Heart left ventricle (tissue), 16 donors: ENCODE measurements around the gene GPRIN3. TPM values are rescaled to one million over a fixed set of nuclear protein-coding genes. Genes with fewer than 3 reads are reported as not detected.
"Not testable (repeated sequence)": the region's sequence is repeated elsewhere in the genome, so short reads cannot be mapped to it uniquely, and the experiment has no call there.

Source experiments
- ATAC-seq, 4 donors: fragments of 200-7000 bp; cut with Tn5 transposase; one replicate each; pipeline ENCODE4 v1.9.1; 2020 to 2022; ENCODE audit warnings: moderate library complexity in 4 of 4, mild to moderate bottlenecking in 3 of 4, moderate number of reproducible peaks in 1 of 4
- DNase-seq, 5 donors: peaks; one replicate each; pipeline ENCODE4 v3.0.0-alpha.2; 2020
- H3K27ac ChIP-seq, 12 donors: fragments of 200-600 bp; sonication (generic) in 4 of 12; one replicate each; pipeline versions ENCODE4 v1.5.0 to v1.8.0; 2016 to 2022; ENCODE audit warnings: mild to moderate bottlenecking in 2 of 12
- H3K27me3 ChIP-seq, 9 donors: fragments of 200-600 bp; sonication (generic) in 2 of 9; one replicate each; pipeline versions ENCODE4 v1.5.1 to v1.8.0; 2016 to 2022; ENCODE audit warnings: mild to moderate bottlenecking in 3 of 9
- H3K36me3 ChIP-seq, 9 donors: fragments of 200-600 bp; sonication (generic) in 2 of 9; one replicate each; pipeline versions ENCODE4 v1.5.0 to v1.8.0; 2018 to 2022; ENCODE audit warnings: mild to moderate bottlenecking in 2 of 9
- H3K4me1 ChIP-seq, 12 donors: fragments of 200-600 bp; sonication (generic) in 4 of 12; one replicate each; pipeline versions ENCODE4 v1.5.0 to v1.8.0; 2016 to 2022; ENCODE audit warnings: mild to moderate bottlenecking in 3 of 12
- H3K4me3 ChIP-seq, 12 donors: fragments of 200-600 bp; sonication (generic) in 4 of 12; one replicate each; pipeline versions ENCODE4 v1.5.0 to v1.8.0; 2017 to 2022; ENCODE audit warnings: mild to moderate bottlenecking in 9 of 12, moderate library complexity in 4 of 12
- H3K9me3 ChIP-seq, 12 donors: fragments of 200-600 bp; sonication (generic) in 4 of 12; one replicate each; pipeline versions ENCODE4 v1.5.0 to v1.8.0; 2016 to 2022; ENCODE audit warnings: mild to moderate bottlenecking in 1 of 12
- CTCF ChIP-seq, 12 donors: fragments of 200-600 bp; sonication (generic) in 4 of 12; IDR thresholded peaks; one replicate each; pipeline versions ENCODE4 v1.5.0 to v1.8.0; 2018 to 2022; ENCODE audit warnings: antibody characterized with exemption in 12 of 12, mild to moderate bottlenecking in 5 of 12
- POLR2A ChIP-seq, 2 donors: fragments of 450-650 bp; IDR thresholded peaks; one replicate each; pipeline ENCODE4 v1.6.1; 2017; ENCODE audit warnings: antibody characterized with exemption in 2 of 2, mild to moderate bottlenecking in 2 of 2, moderate library complexity in 2 of 2
- WGBS, 4 donors: extraction: QIAGEN DNeasy Blood & Tissue Kit in 2 of 4; methylation state at CpG; one replicate each; pipeline versions ENCODE4 v1.1.5 to v1.1.7; 2013 to 2018; 5-methylcytosine and 5-hydroxymethylcytosine counted together
- intact Hi-C, 10 donors: fragments of 100-400 bp; cut with DNase I; formaldehyde crosslinking; loops; one replicate each; pipeline versions ENCODE4 v1.11.1 to v1.14.2; 2022
- polyA plus RNA-seq, 2 donors: library from polyadenylated mRNA; stranded (reverse); fragments of 200-250 nt; gene quantifications; one replicate each; pipeline ENCODE4 v1.2.3, GENCODE V29; 2013
- total RNA-seq, 9 donors: library from RNA; depleted of rRNA in 2 of 9; stranded (reverse); fragments of >200 nt in 2 of 9; fragmentation: NEBNext Ultra II Directional in 3 of 9; extraction: Animal tissue kit (Norgen Biotek cat#: 25700) in 3 of 9; gene quantifications; one replicate each; pipeline versions ENCODE4 v1.1.0 to v1.2.4, GENCODE V29; 2016 to 2023
- donor health status: ischemic (EF 13 %, LVEDD 7.1; RV severe dilation, severe dysfunction).
- donor health status: healthy with polysubstance abuse.
- donor health status: DM: no; HTN: yes; CAD: no.
- donor health status: DM: no; HTN: no; CAD: no.
- donor health status: ischemic (EF 25% LVEDD 6.9; RV normal size, moderate dysfunction).
- donor health status: ischemic (EF 25% LVEDD 5.7; RV mildly dilated, moderate dysfunction).
- donor health status: healthy.
- donor health status: DM: yes; HTN: yes; CAD: no.
- donor health status: ischemic (EF 35%, LVEDD 5.7; RV mildly dilated, moderate dysfunction).
- donor health status: nonischemic (EF 11% LVEDD 7.7; RV severe dilation, severe dysfunction).
- donor health status: DM: yes; HTN: yes; CAD: no.
- donor health status: PGD.
- donor health status: ischemic (EF 29% LVEDD 5.4; RV normal size, mild dysfunction).
- donor health status: nonischemic (EF 23%, LVEDD 6.1; RV moderate dilation, normal function).

Gene GPRIN3
- total and polyA plus RNA-seq, 11 donors: 2.4 to 16.5 (median 13.0) TPM

- WGBS, 4 donors: 60 to 86% (median 75%) methylated on average over 4 of the region's 4 CpGs
- Histone ChIP-seq H3K9me3 (peaks cover 0 to 4% (median 0%) of the 10 kb centered on the region in 12 donors), H3K36me3 (no peaks in the 10 kb centered on the region), H3K27me3 (no peaks in the 10 kb centered on the region), H3K4me3 (no peak overlapping the region), H3K4me1 (no peaks in the 10 kb centered on the region), H3K27ac (no peak overlapping the region)
- DNase-seq (no peak), ATAC-seq (no peak)
- intact Hi-C loops: no loop called here
- TF ChIP-seq POLR2A (IDR thresholded peaks at IDR 0.05) (no peak), CTCF (IDR thresholded peaks at IDR 0.05) (no peak)
Measured at GRCh38 chr4:89212666-89213381, 94.8 kb downstream of the GPRIN3 start.

GRCh38 chr4:89204624-89205023, 103.0 kb downstream of the GPRIN3 start:
- H3K27me3 ChIP-seq: peaks cover 0 to 3% (median 0%) of the 10 kb centered on the region in 9 donors
- TF ChIP-seq CTCF (IDR thresholded peaks at IDR 0.05): no peak
- no peak for TF ChIP-seq POLR2A (IDR thresholded peaks at IDR 0.05)
- 57 to 63% (median 58%) methylated on average over 1 of the region's 1 CpG for WGBS, 4 donors
- H3K27ac ChIP-seq: no peak overlapping the region
- H3K36me3 ChIP-seq: no peaks in the 10 kb centered on the region
- H3K4me1 ChIP-seq: no peaks in the 10 kb centered on the region
- no peak overlapping the region for H3K4me3 ChIP-seq
- ATAC-seq (no peak), DNase-seq (no peak)
- intact Hi-C loops: no loop called here
- H3K9me3 ChIP-seq: peaks cover 0 to 8% (median 0%) of the 10 kb centered on the region in 12 donors

- peaks cover 0 to 8% (median 0%) of the 10 kb centered on the region in 12 donors for H3K9me3 ChIP-seq
- ATAC-seq: no peak
- no peaks in the 10 kb centered on the region for H3K36me3 ChIP-seq
- no peak for TF ChIP-seq POLR2A (IDR thresholded peaks at IDR 0.05)
- TF ChIP-seq CTCF (IDR thresholded peaks at IDR 0.05): no peak
- no peaks in the 10 kb centered on the region for H3K4me1 ChIP-seq
- WGBS, 4 donors: 84 to 91% (median 89%) methylated on average over 3 of the region's 3 CpGs
- no peak overlapping the region for H3K4me3 ChIP-seq
- DNase-seq: no peak
- intact Hi-C loops: no loop called here
- peaks cover 0 to 3% (median 0%) of the 10 kb centered on the region in 9 donors for H3K27me3 ChIP-seq
- H3K27ac ChIP-seq: no peak overlapping the region
Measured at GRCh38 chr4:89203902-89204301, 103.7 kb downstream of the GPRIN3 start.

- H3K4me1 ChIP-seq, DNase-seq, H3K9me3 ChIP-seq, ATAC-seq, H3K36me3 ChIP-seq, H3K4me3 ChIP-seq, H3K27me3 ChIP-seq, H3K27ac ChIP-seq, intact Hi-C loops: not testable (repeated sequence)
- WGBS, 4 donors: 69 to 88% methylated on average over 1 of the region's 1 CpG; no CpG with 5 or more reads in 2 of the 4 donors
Measured at GRCh38 chr4:89199394-89199793, 108.2 kb downstream of the GPRIN3 start.

GRCh38 chr4:89197920-89198319, 109.7 kb downstream of the GPRIN3 start:
- Histone ChIP-seq H3K9me3 (no peaks in the 10 kb centered on the region), H3K27ac (no peak overlapping the region), H3K36me3 (no peaks in the 10 kb centered on the region), H3K4me3 (no peak overlapping the region), H3K27me3 (peaks cover 0 to 3% (median 0%) of the 10 kb centered on the region in 9 donors), H3K4me1 (no peaks in the 10 kb centered on the region)
- intact Hi-C loops: no loop called here
- no peak for ATAC-seq
- 90 to 96% (median 95%) methylated on average over 2 of the region's 2 CpGs for WGBS, 4 donors
- no peak for DNase-seq
- no peak for TF ChIP-seq POLR2A (IDR thresholded peaks at IDR 0.05)
- TF ChIP-seq CTCF (IDR thresholded peaks at IDR 0.05): no peak
